GM19328 (cell line): ENCODE results near the gene TSFM.
"Not testable (repeated sequence)": the region's sequence is repeated elsewhere in the genome, so short reads cannot be mapped to it uniquely, and the experiment has no call there.

Experiments
- ATAC-seq: cut with Tn5 transposase; IDR thresholded peaks from one replicate; pipeline ENCODE4 v1.9.1; 2021; ENCODE audit warnings: mild to moderate bottlenecking, moderate library complexity; ENCODE audit not compliant: unreplicated experiment

TSFM gene

GRCh38 chr12:57813971-57814772 lies 31.6 kb downstream of the TSFM start:
- no peak for ATAC-seq

GRCh38 chr12:57815177-57816000 lies 32.8 kb downstream of the TSFM start:
- ATAC-seq: no peak

- no peak for ATAC-seq
Observed at GRCh38 chr12:57816001-57816854, 33.6 kb downstream of the TSFM start.

- ATAC-seq: no peak
Observed at GRCh38 chr12:57816855-57817151, 34.2 kb downstream of the TSFM start.

- ATAC-seq: no peak
Observed at GRCh38 chr12:57817261-57817989, 34.8 kb downstream of the TSFM start.

- not testable (repeated sequence) for ATAC-seq
Observed at GRCh38 chr12:57817990-57818331, 35.4 kb downstream of the TSFM start.

GRCh38 chr12:57820119-57820518 lies 37.5 kb downstream of the TSFM start:
- ATAC-seq: not testable (repeated sequence)

GRCh38 chr12:57821015-57821414 lies 38.4 kb downstream of the TSFM start:
- not testable (repeated sequence) for ATAC-seq

GRCh38 chr12:57821474-57822214 lies 39.1 kb downstream of the TSFM start:
- ATAC-seq: no peak

GRCh38 chr12:57822392-57823130 lies 40.0 kb downstream of the TSFM start:
- ATAC-seq: no peak

- ATAC-seq: no peak
Observed at GRCh38 chr12:57823131-57823907, 40.7 kb downstream of the TSFM start.

GRCh38 chr12:57823908-57824640 lies 41.5 kb downstream of the TSFM start:
- ATAC-seq: no peak

- no peak for ATAC-seq
Observed at GRCh38 chr12:57825451-57825850, 42.9 kb downstream of the TSFM start.

- no peak for ATAC-seq
Observed at GRCh38 chr12:57826400-57826799, 43.8 kb downstream of the TSFM start.

GRCh38 chr12:57826966-57827365 lies 44.4 kb downstream of the TSFM start:
- no peak for ATAC-seq

GRCh38 chr12:57829025-57829777 lies 46.6 kb downstream of the TSFM start:
- no peak for ATAC-seq

GRCh38 chr12:57830393-57830792 lies 47.8 kb downstream of the TSFM start:
- ATAC-seq: no peak
